Measurements from ENCODE around the gene FAM229B. TPM values are rescaled to one million over a fixed set of nuclear protein-coding genes. Genes with fewer than 3 reads are reported as not detected.
A peak's percentile ranks its signal among the peaks of the same experiment; 100 is the strongest.
"Not testable (repeated sequence)": the region's sequence is repeated elsewhere in the genome, so short reads cannot be mapped to it uniquely, and the experiment has no call there.

FAM229B gene
- total and polyA plus RNA-seq, 7 experiments from 2014 or later = 0.70 to 14.1 (median 2.5) TPM

DNA sequence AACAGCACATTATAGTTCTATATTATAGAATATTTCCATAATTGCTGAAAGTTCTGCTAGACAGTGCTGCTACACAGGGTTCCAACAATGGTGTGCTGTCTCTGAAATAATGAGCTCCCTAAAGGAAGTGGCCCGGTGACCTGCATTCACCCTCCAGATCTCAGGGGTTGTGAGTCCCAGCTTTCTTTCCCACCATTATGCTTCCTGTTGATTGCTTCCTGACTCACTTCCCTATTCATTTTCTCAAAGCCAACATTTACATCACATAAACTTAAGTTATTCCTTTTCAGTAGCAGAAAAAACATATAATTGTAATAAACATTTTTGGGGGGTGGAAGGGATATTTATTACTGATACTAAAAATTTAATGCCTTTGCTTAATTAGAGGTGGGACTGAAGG is 46.4 kb upstream of the FAM229B start:
- Histone ChIP-seq H3K27me3 (ENCODE audit: control insufficient read depth in 2 of 2, insufficient read depth in 2 of 2, low read length in 2 of 2) (no peaks in the 10 kb centered on the region), H3K27ac (ENCODE audit: low read depth, low read length) (peak overlapping the region; percentile 6), H3K4me3 (ENCODE audit: low read length) (no peak overlapping the region), H3K36me3 (ENCODE audit: control insufficient read depth in 2 of 3, insufficient read depth in 3 of 3, low read length in 3 of 3) (no peaks in the 10 kb centered on the region), H3K9me3 (ENCODE audit: control insufficient read depth in 2 of 3, low read length in 3 of 3) (no peaks in the 10 kb centered on the region), H3K4me1 (ENCODE audit: control insufficient read depth in 2 of 2, insufficient read depth in 2 of 2, low read length in 2 of 2) (peaks cover 5 to 44% of the 10 kb centered on the region in 2 donors)
- DNase-seq (no peak), ATAC-seq (no peak)
- Mint-ChIP-seq H3K4me3 (no peak overlapping the region), H3K27me3 (no peaks in the 10 kb centered on the region), H3K27ac (peak overlapping the region in 8 of 9 donors; percentile 96 to 100 (median 99)), H3K36me3 (no peaks in the 10 kb centered on the region), H3K9me3 (no peaks in the 10 kb centered on the region), H3K4me1 (peaks cover 13 to 73% (median 51%) of the 10 kb centered on the region in 7 donors)
- CTCF ChIA-PET = interaction anchor here (1.4 to 9.8 kb wide), 7 partner anchors 9 to 782 kb away, joined by 4 to 339 read pairs (median 50); a partner anchor contains a TSS
- intact Hi-C loops (cut with micrococcal nuclease) = no loop called here
- POLR2A ChIA-PET = interaction anchor here (0.6 to 12.2 kb wide), 10 partner anchors 9 to 782 kb away, joined by 3 to 175 read pairs (median 5); a partner anchor contains a TSS

GRCh38 chr6:112041535-112041934 is 45.9 kb upstream of the FAM229B start:
- no peaks in the 10 kb centered on the region for H3K9me3 Mint-ChIP-seq
- peak overlapping the region; percentile 96 to 100 (median 99) for H3K27ac Mint-ChIP-seq
- ChIA-PET POLR2A (interaction anchor here (1.0 to 12.2 kb wide), 10 partner anchors 8 to 783 kb away, joined by 3 to 175 read pairs (median 5); a partner anchor contains a TSS), CTCF (interaction anchor here (0.6 to 9.8 kb wide), 14 partner anchors 9 to 783 kb away, joined by 3 to 339 read pairs (median 8); a partner anchor contains a TSS)
- peaks cover 5 to 38% of the 10 kb centered on the region in 2 donors for H3K4me1 ChIP-seq (ENCODE audit: control insufficient read depth in 2 of 2, insufficient read depth in 2 of 2, low read length in 2 of 2)
- peak overlapping the region; percentile 91 for H3K27ac ChIP-seq (ENCODE audit: low read depth, low read length)
- peaks cover 13 to 68% (median 45%) of the 10 kb centered on the region in 7 donors for H3K4me1 Mint-ChIP-seq
- intact Hi-C loops (cut with micrococcal nuclease) = no loop called here
- ATAC-seq = no peak
- no peaks in the 10 kb centered on the region for H3K27me3 ChIP-seq (ENCODE audit: control insufficient read depth in 2 of 2, insufficient read depth in 2 of 2, low read length in 2 of 2)
- H3K9me3 ChIP-seq (ENCODE audit: control insufficient read depth in 2 of 3, low read length in 3 of 3) = no peaks in the 10 kb centered on the region
- H3K36me3 ChIP-seq (ENCODE audit: control insufficient read depth in 2 of 3, insufficient read depth in 3 of 3, low read length in 3 of 3) = no peaks in the 10 kb centered on the region
- H3K4me3 Mint-ChIP-seq = peak overlapping the region in 7 of 10 donors; percentile 10 to 99 (median 53)
- no peak overlapping the region for H3K4me3 ChIP-seq (ENCODE audit: low read length)
- DNase-seq = no peak
- no peaks in the 10 kb centered on the region for H3K36me3 Mint-ChIP-seq
- no peaks in the 10 kb centered on the region for H3K27me3 Mint-ChIP-seq

DNA sequence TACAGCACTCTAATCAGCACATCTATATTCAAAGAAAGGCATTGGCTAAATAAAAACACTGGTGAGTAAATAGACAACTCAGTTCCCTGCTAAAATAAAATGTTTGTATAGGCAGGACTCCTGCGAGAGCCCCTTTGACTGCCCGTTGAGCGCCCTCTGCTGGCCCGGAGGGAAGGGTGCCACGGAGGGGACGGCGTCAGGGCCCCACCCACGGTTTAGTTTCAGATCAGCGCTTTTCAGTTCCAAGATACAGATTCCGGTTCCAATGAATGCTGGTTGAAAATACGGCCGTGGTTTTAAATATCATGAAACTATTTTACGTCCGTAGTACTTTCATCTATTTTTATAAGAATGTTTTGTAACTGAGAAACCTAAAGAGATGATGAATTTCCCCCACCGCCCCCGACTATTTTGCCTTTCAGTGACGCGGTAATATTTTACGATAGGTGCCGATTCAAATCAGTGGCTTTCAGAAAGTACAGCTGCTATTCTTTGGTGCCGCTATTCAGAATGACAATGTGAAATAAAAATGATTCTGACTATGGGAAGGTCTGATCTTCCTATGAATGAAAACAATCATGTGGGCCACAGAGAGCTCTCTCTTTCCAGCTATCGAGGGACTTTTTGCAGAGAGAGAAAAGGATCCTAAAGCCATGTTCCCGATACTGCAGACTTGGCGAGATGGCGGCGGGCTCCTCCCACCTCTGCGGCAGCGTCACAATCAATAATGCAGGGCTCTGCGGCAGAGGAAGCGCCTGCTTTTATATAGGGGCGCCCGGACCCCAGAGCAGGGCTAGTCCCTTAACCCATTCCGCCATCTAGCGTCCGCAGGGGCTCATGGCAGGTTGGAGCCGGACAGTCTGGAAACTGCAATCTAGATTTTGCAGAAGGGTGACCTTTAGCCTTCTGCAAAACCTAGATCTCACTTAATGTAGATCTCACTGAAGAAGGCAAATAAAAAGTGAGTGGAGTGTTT is 44.1 kb upstream of the FAM229B start:
- peak overlapping the region; percentile 92 to 99 (median 98) for H3K4me3 Mint-ChIP-seq
- peak overlapping the region; percentile 96 to 100 (median 99) for H3K27ac Mint-ChIP-seq
- H3K9me3 Mint-ChIP-seq = no peaks in the 10 kb centered on the region
- no peaks in the 10 kb centered on the region for H3K27me3 ChIP-seq (ENCODE audit: control insufficient read depth in 2 of 2, insufficient read depth in 2 of 2, low read length in 2 of 2)
- ATAC-seq = peak; percentile 95
- H3K27ac ChIP-seq (ENCODE audit: low read depth, low read length) = peak overlapping the region; percentile 91
- no peaks in the 10 kb centered on the region for H3K36me3 Mint-ChIP-seq
- no peaks in the 10 kb centered on the region for H3K27me3 Mint-ChIP-seq
- peak overlapping the region; percentile 92 for H3K4me3 ChIP-seq (ENCODE audit: low read length)
- intact Hi-C loops (cut with micrococcal nuclease) = loop anchor here (1.0 kb wide), 22 partner anchors 15 to 1032 kb away; partner anchors contain the start of genes FAM229B (in 2 of the 2), REV3L (in 2 of the 2), TRAF3IP2 (in 2 of the 2) and TUBE1 (in 2 of the 2)
- H3K4me1 Mint-ChIP-seq = peaks cover 10 to 51% (median 35%) of the 10 kb centered on the region in 7 donors
- no peaks in the 10 kb centered on the region for H3K36me3 ChIP-seq (ENCODE audit: control insufficient read depth in 2 of 3, insufficient read depth in 3 of 3, low read length in 3 of 3)
- peaks cover 5 to 24% of the 10 kb centered on the region in 2 donors for H3K4me1 ChIP-seq (ENCODE audit: control insufficient read depth in 2 of 2, insufficient read depth in 2 of 2, low read length in 2 of 2)
- no peaks in the 10 kb centered on the region for H3K9me3 ChIP-seq (ENCODE audit: control insufficient read depth in 2 of 3, low read length in 3 of 3)
- DNase-seq = peak; percentile 82 to 93 (median 90)
- ChIA-PET CTCF (interaction anchor here (0.5 to 9.8 kb wide), 27 partner anchors 11 to 791 kb away, joined by 3 to 339 read pairs (median 4); partner anchors contain the start of genes FYN and REV3L), POLR2A (interaction anchor here (0.5 to 12.2 kb wide), 14 partner anchors 16 to 784 kb away, joined by 3 to 175 read pairs (median 4); partner anchors contain the start of gene TRAF3IP2)

DNA sequence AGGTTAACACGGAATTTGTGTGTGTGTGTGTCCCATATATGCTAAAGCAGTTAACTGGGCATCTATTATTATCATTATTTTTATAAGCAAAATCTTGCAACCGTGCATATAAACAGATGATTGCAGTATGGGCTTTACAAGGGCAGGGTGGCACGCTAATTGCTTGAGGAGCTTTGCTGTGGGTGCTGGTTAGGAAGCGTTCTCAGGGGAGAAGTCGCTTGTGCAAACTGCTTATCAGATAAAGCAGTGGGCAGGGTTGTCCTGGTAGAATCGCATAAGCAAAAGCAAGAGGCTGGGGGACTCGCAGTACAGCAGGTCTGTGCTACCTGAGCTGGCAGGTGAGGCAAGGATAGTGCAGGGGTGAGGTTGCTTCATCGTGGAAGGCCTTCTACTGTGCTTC is 43.2 kb upstream of the FAM229B start:
- Mint-ChIP-seq H3K36me3 (no peaks in the 10 kb centered on the region), H3K27me3 (no peaks in the 10 kb centered on the region), H3K27ac (peak overlapping the region in 8 of 9 donors; percentile 96 to 100 (median 99)), H3K4me1 (peaks cover 10 to 44% (median 33%) of the 10 kb centered on the region in 7 donors), H3K9me3 (no peaks in the 10 kb centered on the region), H3K4me3 (peak overlapping the region in 8 of 10 donors; percentile 18 to 99 (median 96))
- DNase-seq (no peak), ATAC-seq (no peak)
- intact Hi-C loops (cut with micrococcal nuclease) = no loop called here
- ChIA-PET CTCF (interaction anchor here (0.7 to 9.8 kb wide), 11 partner anchors 12 to 785 kb away, joined by 3 to 339 read pairs (median 5); a partner anchor contains a TSS), POLR2A (interaction anchor here (1.0 to 12.2 kb wide), 6 partner anchors 10 to 785 kb away, joined by 3 to 175 read pairs (median 7); partner anchors contain the start of gene CCN6)
- Histone ChIP-seq H3K9me3 (ENCODE audit: control insufficient read depth in 2 of 3, low read length in 3 of 3) (no peaks in the 10 kb centered on the region), H3K4me3 (ENCODE audit: low read length) (no peak overlapping the region), H3K36me3 (ENCODE audit: control insufficient read depth in 2 of 3, insufficient read depth in 3 of 3, low read length in 3 of 3) (no peaks in the 10 kb centered on the region), H3K4me1 (ENCODE audit: control insufficient read depth in 2 of 2, insufficient read depth in 2 of 2, low read length in 2 of 2) (peaks cover 5 to 24% of the 10 kb centered on the region in 2 donors), H3K27ac (ENCODE audit: low read depth, low read length) (peak overlapping the region; percentile 91), H3K27me3 (ENCODE audit: control insufficient read depth in 2 of 2, insufficient read depth in 2 of 2, low read length in 2 of 2) (no peaks in the 10 kb centered on the region)

GRCh38 chr6:112044856-112045255 is 42.5 kb upstream of the FAM229B start:
- H3K27ac Mint-ChIP-seq = peak overlapping the region in 6 of 9 donors; percentile 69 to 100 (median 96)
- intact Hi-C loops (cut with micrococcal nuclease) = no loop called here
- ATAC-seq (no peak), DNase-seq (no peak)
- ChIA-PET CTCF (interaction anchor here (0.6 to 9.8 kb wide), 9 partner anchors 13 to 788 kb away, joined by 3 to 339 read pairs (median 10); a partner anchor contains a TSS), POLR2A (interaction anchor here (1.0 to 12.2 kb wide), 5 partner anchors 9 to 786 kb away, joined by 3 to 175 read pairs (median 9); partner anchors contain the start of gene CCN6)
- Histone ChIP-seq H3K4me1 (ENCODE audit: control insufficient read depth in 2 of 2, insufficient read depth in 2 of 2, low read length in 2 of 2) (peaks cover 5 to 24% of the 10 kb centered on the region in 2 donors), H3K27ac (ENCODE audit: low read depth, low read length) (no peak overlapping the region), H3K27me3 (ENCODE audit: control insufficient read depth in 2 of 2, insufficient read depth in 2 of 2, low read length in 2 of 2) (no peaks in the 10 kb centered on the region), H3K36me3 (ENCODE audit: control insufficient read depth in 2 of 3, insufficient read depth in 3 of 3, low read length in 3 of 3) (no peaks in the 10 kb centered on the region), H3K4me3 (ENCODE audit: low read length) (no peak overlapping the region), H3K9me3 (ENCODE audit: control insufficient read depth in 2 of 3, low read length in 3 of 3) (no peaks in the 10 kb centered on the region)
- peaks cover 8 to 37% (median 27%) of the 10 kb centered on the region in 7 donors for H3K4me1 Mint-ChIP-seq
- H3K4me3 Mint-ChIP-seq = no peak overlapping the region
- H3K27me3 Mint-ChIP-seq = no peaks in the 10 kb centered on the region
- H3K9me3 Mint-ChIP-seq = no peaks in the 10 kb centered on the region
- H3K36me3 Mint-ChIP-seq = no peaks in the 10 kb centered on the region

DNA sequence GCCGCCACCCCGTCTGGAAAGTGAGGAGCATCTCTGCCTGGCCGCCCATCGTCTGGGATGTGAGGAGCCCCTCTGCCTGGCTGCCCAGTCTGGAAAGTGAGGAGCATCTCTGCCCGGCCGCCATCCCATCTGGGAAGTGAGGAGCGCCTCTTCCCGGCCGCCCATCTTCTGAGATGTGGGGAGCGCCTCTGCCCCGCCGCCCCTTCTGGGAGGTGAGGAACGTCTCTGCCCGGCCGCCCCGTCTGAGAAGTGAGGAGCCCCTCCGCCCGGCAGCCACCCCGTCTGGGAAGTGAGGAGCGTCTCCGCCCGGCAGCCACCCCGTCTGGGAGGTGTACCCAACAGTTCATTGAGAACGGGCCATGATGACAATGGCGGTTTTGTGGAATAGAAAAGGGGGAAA is 39.9 kb upstream of the FAM229B start:
- H3K36me3 ChIP-seq (ENCODE audit: control insufficient read depth in 2 of 3, insufficient read depth in 3 of 3, low read length in 3 of 3); ATAC-seq; POLR2A ChIA-PET; H3K4me3 ChIP-seq (ENCODE audit: low read length); intact Hi-C loops (cut with micrococcal nuclease); H3K4me3 Mint-ChIP-seq; CTCF ChIA-PET; H3K4me1 ChIP-seq (ENCODE audit: control insufficient read depth in 2 of 2, insufficient read depth in 2 of 2, low read length in 2 of 2); DNase-seq; H3K9me3 ChIP-seq (ENCODE audit: control insufficient read depth in 2 of 3, low read length in 3 of 3); H3K27ac Mint-ChIP-seq; H3K27ac ChIP-seq (ENCODE audit: low read depth, low read length); H3K27me3 ChIP-seq (ENCODE audit: control insufficient read depth in 2 of 2, insufficient read depth in 2 of 2, low read length in 2 of 2); H3K27me3 Mint-ChIP-seq; H3K36me3 Mint-ChIP-seq; H3K9me3 Mint-ChIP-seq: not testable (repeated sequence)
- H3K4me1 Mint-ChIP-seq = peaks cover 4 to 14% (median 10%) of the 10 kb centered on the region in 7 donors

All from naive thymus-derived CD4-positive, alpha-beta T cell (primary cell).